SK-N-SH treated with all-trans-retinoic acid at 6 μM for 48 hours (cell line): ENCODE results near the gene FGGY.

Source experiments
- CSDC2 ChIP-seq: fragments of 250-450 bp; sonication (Bioruptor Pico); IDR thresholded peaks from 2 replicates; pipeline ENCODE4 v1.5.0; 2020; ENCODE audit warnings: mild to moderate bottlenecking, moderate library complexity
- OSR1 ChIP-seq: fragments of 250-450 bp; sonication (Bioruptor Pico); IDR thresholded peaks from 2 replicates; pipeline ENCODE4 v1.8.0; 2022; ENCODE audit warnings: moderate library complexity, mild to moderate bottlenecking, inconsistent platforms
- TOX ChIP-seq: fragments of 250-450 bp; sonication (Bioruptor Pico); IDR thresholded peaks from 2 replicates; pipeline ENCODE4 v1.8.0; 2021; ENCODE audit warnings: mild to moderate bottlenecking, moderate library complexity, borderline replicate concordance
- ZNF70 ChIP-seq: fragments of 450-650 bp; formaldehyde crosslinking; IDR thresholded peaks from 2 replicates; pipeline ENCODE4 v1.5.0; 2020; ENCODE audit warnings: mild to moderate bottlenecking, moderate library complexity
- TF ChIP-seq, protein P1 (sequence below): fragments of 250-450 bp; sonication (Bioruptor Pico); IDR thresholded peaks from 2 replicates; pipeline ENCODE4 v1.8.0; 2020; ENCODE audit warnings: mild to moderate bottlenecking, moderate library complexity, borderline replicate concordance
- TF ChIP-seq, protein P2 (sequence below): fragments of 250-450 bp; sonication (Bioruptor Pico); IDR thresholded peaks from 2 replicates; pipeline ENCODE4 v1.5.1; 2020; ENCODE audit warnings: low read depth, mild to moderate bottlenecking, moderate library complexity
- TF ChIP-seq, protein P3 (sequence below): fragments of 250-450 bp; sonication (Bioruptor Pico); IDR thresholded peaks from 2 replicates; pipeline ENCODE4 v1.5.1; 2021; ENCODE audit warnings: mild to moderate bottlenecking, moderate library complexity

DNA sequence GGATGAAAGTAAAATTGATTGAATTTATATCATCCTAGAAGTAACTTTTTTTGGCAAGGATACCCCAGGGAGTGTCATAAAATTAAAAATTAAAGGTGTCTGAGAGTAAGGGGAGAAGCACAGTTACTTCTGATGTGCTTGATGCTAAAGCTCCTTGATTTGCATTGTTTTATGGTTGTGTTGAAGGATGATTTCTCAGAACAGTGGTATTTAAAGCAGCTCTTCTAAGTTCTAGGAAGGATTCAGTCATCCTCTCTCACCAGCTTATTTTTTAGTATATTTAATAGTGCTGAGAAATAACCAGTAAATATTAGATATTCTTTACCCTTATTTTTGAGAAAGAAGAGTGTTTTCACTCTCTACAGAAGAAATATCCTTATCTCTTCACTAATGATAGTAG lies 93.0 kb downstream of the FGGY start:
- TF ChIP-seq, protein P1, sequence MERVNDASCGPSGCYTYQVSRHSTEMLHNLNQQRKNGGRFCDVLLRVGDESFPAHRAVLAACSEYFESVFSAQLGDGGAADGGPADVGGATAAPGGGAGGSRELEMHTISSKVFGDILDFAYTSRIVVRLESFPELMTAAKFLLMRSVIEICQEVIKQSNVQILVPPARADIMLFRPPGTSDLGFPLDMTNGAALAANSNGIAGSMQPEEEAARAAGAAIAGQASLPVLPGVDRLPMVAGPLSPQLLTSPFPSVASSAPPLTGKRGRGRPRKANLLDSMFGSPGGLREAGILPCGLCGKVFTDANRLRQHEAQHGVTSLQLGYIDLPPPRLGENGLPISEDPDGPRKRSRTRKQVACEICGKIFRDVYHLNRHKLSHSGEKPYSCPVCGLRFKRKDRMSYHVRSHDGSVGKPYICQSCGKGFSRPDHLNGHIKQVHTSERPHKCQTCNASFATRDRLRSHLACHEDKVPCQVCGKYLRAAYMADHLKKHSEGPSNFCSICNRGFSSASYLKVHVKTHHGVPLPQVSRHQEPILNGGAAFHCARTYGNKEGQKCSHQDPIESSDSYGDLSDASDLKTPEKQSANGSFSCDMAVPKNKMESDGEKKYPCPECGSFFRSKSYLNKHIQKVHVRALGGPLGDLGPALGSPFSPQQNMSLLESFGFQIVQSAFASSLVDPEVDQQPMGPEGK: no peak
- TF ChIP-seq, protein P2, sequence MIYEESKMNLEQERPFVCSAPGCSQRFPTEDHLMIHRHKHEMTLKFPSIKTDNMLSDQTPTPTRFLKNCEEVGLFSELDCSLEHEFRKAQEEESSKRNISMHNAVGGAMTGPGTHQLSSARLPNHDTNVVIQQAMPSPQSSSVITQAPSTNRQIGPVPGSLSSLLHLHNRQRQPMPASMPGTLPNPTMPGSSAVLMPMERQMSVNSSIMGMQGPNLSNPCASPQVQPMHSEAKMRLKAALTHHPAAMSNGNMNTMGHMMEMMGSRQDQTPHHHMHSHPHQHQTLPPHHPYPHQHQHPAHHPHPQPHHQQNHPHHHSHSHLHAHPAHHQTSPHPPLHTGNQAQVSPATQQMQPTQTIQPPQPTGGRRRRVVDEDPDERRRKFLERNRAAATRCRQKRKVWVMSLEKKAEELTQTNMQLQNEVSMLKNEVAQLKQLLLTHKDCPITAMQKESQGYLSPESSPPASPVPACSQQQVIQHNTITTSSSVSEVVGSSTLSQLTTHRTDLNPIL (CRISPR knock-in tag): no peak
- TF ChIP-seq ZNF70 (no peak), TOX (CRISPR knock-in tag) (no peak), OSR1 (CRISPR knock-in tag) (no peak), CSDC2 (CRISPR knock-in tag) (no peak)
- TF ChIP-seq, protein P3, sequence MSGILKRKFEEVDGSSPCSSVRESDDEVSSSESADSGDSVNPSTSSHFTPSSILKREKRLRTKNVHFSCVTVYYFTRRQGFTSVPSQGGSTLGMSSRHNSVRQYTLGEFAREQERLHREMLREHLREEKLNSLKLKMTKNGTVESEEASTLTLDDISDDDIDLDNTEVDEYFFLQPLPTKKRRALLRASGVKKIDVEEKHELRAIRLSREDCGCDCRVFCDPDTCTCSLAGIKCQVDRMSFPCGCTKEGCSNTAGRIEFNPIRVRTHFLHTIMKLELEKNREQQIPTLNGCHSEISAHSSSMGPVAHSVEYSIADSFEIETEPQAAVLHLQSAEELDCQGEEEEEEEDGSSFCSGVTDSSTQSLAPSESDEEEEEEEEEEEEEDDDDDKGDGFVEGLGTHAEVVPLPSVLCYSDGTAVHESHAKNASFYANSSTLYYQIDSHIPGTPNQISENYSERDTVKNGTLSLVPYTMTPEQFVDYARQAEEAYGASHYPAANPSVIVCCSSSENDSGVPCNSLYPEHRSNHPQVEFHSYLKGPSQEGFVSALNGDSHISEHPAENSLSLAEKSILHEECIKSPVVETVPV (CRISPR knock-in tag): no peak
